A549 (cell line): ENCODE measurements around the gene ZGLP1. TPM values are rescaled to one million over a fixed set of nuclear protein-coding genes. Genes with fewer than 3 reads are reported as not detected.

Source experiments
- ATAC-seq, 2 experiments: fragments of 200-7000 bp in 1 of 2; fragments of >200 bp in 1 of 2; cut with Nextera tagmentation in 1 of 2; cut with Tn5 transposase in 1 of 2; 3 replicates each; pipeline versions ENCODE4 v1.8.0 to v1.9.1; 2018 to 2020; ENCODE audit warnings: mild to moderate bottlenecking in 1 of 2, moderate library complexity in 1 of 2
- CTCF ChIA-PET: fragments of 300-600 bp; sonication (Branson Sonifier 250); formaldehyde crosslinking; extraction: SDS; loops from one replicate; lab custom pipeline; 2021; ENCODE audit warnings: antibody characterized with exemption, inconsistent platforms; lab: Yijun Ruan, JAX
- POLR2A ChIA-PET: fragments of 350-600 bp; formaldehyde crosslinking; extraction: SDS; loops from one replicate; lab custom pipeline; 2021; ENCODE audit warnings: antibody characterized with exemption, inconsistent platforms; lab: Yijun Ruan, JAX
- DNase-seq, 2 experiments: peaks; one replicate each; pipeline versions ENCODE4 v3.0.0 to v3.0.0-alpha.2; 2011 to 2016; ENCODE audit warnings: low read depth in 1 of 2, low spot score in 1 of 2
- FAIRE-seq: peaks from 2 replicates; lab custom pipeline; 2011; peaks lifted over from hg19 to GRCh38; lab: Jason Lieb, UNC
- H3K27ac ChIP-seq, 2 experiments: fragments of >200 bp; sonication (Bioruptor Twin); formaldehyde crosslinking; 3 replicates each; pipeline ENCODE4 v1.5.1; 2016 to 2017
- H3K4me1 ChIP-seq: fragments of >200 bp; sonication (Bioruptor Twin); formaldehyde crosslinking; 3 replicates; pipeline ENCODE4 v1.6.1; 2016
- H3K4me2 ChIP-seq: fragments of >200 bp; sonication (Bioruptor Twin); formaldehyde crosslinking; 3 replicates; pipeline ENCODE4 v1.6.1; 2016
- H3K4me3 ChIP-seq: fragments of >200 bp; sonication (Bioruptor Twin); formaldehyde crosslinking; 3 replicates; pipeline ENCODE4 v1.5.1; 2016
- H3K9me3 ChIP-seq: fragments of >200 bp; sonication (Bioruptor Twin); formaldehyde crosslinking; 3 replicates; pipeline ENCODE4 v1.6.1; 2016
- BCL3 ChIP-seq: fragments of >200 bp; sonication (Bioruptor Twin); formaldehyde crosslinking; IDR thresholded peaks from 3 replicates; pipeline ENCODE4 v1.6.1; 2016
- BHLHE40 ChIP-seq: IDR thresholded peaks from 2 replicates; pipeline ENCODE4 v1.6.1; 2012; ENCODE audit warnings: low read depth, low read length, inconsistent platforms
- CHD2 ChIP-seq: fragments of 150-350 bp; IDR thresholded peaks from 2 replicates; pipeline ENCODE4 v1.6.1; 2014; ENCODE audit warnings: low read length; ENCODE audit not compliant: partially characterized antibody
- EHF ChIP-seq: fragments of 250-450 bp; sonication (Bioruptor Pico); IDR thresholded peaks from 2 replicates; pipeline ENCODE4 v1.5.0; 2020; ENCODE audit warnings: mild to moderate bottlenecking
- EHMT2 ChIP-seq: fragments of 200-600 bp; sonication (generic); IDR thresholded peaks from 2 replicates; pipeline ENCODE4 v1.6.1; 2016; ENCODE audit warnings: antibody characterized with exemption, low read depth, mild to moderate bottlenecking, moderate library complexity
- EP300 ChIP-seq, 2 experiments: fragments of >200 bp; sonication (Bioruptor Twin); formaldehyde crosslinking; IDR thresholded peaks; 2 replicates in 1 of 2; 3 replicates in 1 of 2; pipeline ENCODE4 v1.6.1; 2016 to 2017
- ESRRA ChIP-seq: fragments of 150-350 bp; IDR thresholded peaks from 2 replicates; pipeline ENCODE4 v1.6.1; 2014; ENCODE audit warnings: mild to moderate bottlenecking, low read length, borderline replicate concordance
- FOSL2 ChIP-seq, 2 experiments: fragments of 450-650 bp in 1 of 2; fragments of >200 bp in 1 of 2; sonication (Bioruptor Twin) in 1 of 2; formaldehyde crosslinking; IDR thresholded peaks; 2 replicates each; pipeline versions ENCODE4 v1.5.0 to v1.6.1; 2016 to 2020; ENCODE audit warnings: mild to moderate bottlenecking in 1 of 2, moderate library complexity in 1 of 2
- FOXS1 ChIP-seq: fragments of 250-450 bp; sonication (Bioruptor Pico); IDR thresholded peaks from 2 replicates; pipeline ENCODE4 v1.5.0; 2020; ENCODE audit warnings: mild to moderate bottlenecking, moderate library complexity
- HDAC2 ChIP-seq: fragments of 200-600 bp; sonication (generic); IDR thresholded peaks from 2 replicates; pipeline ENCODE4 v1.6.1; 2016
- HOXB13 ChIP-seq: fragments of 250-450 bp; sonication (Bioruptor Pico); IDR thresholded peaks from 2 replicates; pipeline ENCODE4 v1.5.0; 2020; ENCODE audit warnings: low read depth, mild to moderate bottlenecking, moderate library complexity
- JUN ChIP-seq, 2 experiments: fragments of >200 bp; sonication (Bioruptor Twin); formaldehyde crosslinking; IDR thresholded peaks; 2 replicates in 1 of 2; 3 replicates in 1 of 2; pipeline ENCODE4 v1.6.1; 2016 to 2017
- JUNB ChIP-seq: fragments of >200 bp; sonication (Bioruptor Twin); formaldehyde crosslinking; IDR thresholded peaks from 2 replicates; pipeline ENCODE4 v1.6.1; 2016
- MAFK ChIP-seq: fragments of 450-650 bp; IDR thresholded peaks from 2 replicates; pipeline ENCODE4 v1.6.1; 2014; ENCODE audit not compliant: partially characterized antibody
- MAZ ChIP-seq: fragments of 150-350 bp; IDR thresholded peaks from 2 replicates; pipeline ENCODE4 v1.6.1; 2014; ENCODE audit warnings: antibody characterized with exemption, low read depth, low read length, borderline replicate concordance
- NFE2L2 ChIP-seq: fragments of 150-350 bp; conservative IDR thresholded peaks from 2 replicates; pipeline ENCODE4 v1.6.1; 2014; ENCODE audit warnings: low read length
- NPAS2 ChIP-seq: fragments of 250-450 bp; sonication (Bioruptor Pico); IDR thresholded peaks from 2 replicates; pipeline ENCODE4 v1.8.0; 2022; ENCODE audit warnings: mild to moderate bottlenecking, moderate library complexity, borderline replicate concordance
- NR3C1 ChIP-seq: fragments of >200 bp; sonication (Bioruptor Twin); formaldehyde crosslinking; IDR thresholded peaks from 3 replicates; pipeline ENCODE4 v1.6.1; 2017
- PHF8 ChIP-seq: fragments of 200-600 bp; sonication (generic); IDR thresholded peaks from 2 replicates; pipeline ENCODE4 v1.6.1; 2016; ENCODE audit warnings: low read depth, mild to moderate bottlenecking, antibody characterized with exemption, moderate library complexity, borderline replicate concordance
- RCOR1 ChIP-seq: fragments of 150-350 bp; IDR thresholded peaks from 2 replicates; pipeline ENCODE4 v1.6.1; 2014; ENCODE audit warnings: antibody characterized with exemption, low read length, low read depth
- RFX5 ChIP-seq: fragments of 450-650 bp; IDR thresholded peaks from 2 replicates; pipeline ENCODE4 v1.7.1; 2014; ENCODE audit warnings: antibody characterized with exemption, mild to moderate bottlenecking, moderate library complexity
- RNF2 ChIP-seq: fragments of 200-600 bp; sonication (generic); IDR thresholded peaks from 2 replicates; pipeline ENCODE4 v1.6.1; 2016; ENCODE audit warnings: low read depth, mild to moderate bottlenecking, antibody characterized with exemption, moderate library complexity, borderline replicate concordance
- SMC3 ChIP-seq: fragments of >200 bp; sonication (Bioruptor Twin); formaldehyde crosslinking; IDR thresholded peaks from 3 replicates; pipeline ENCODE4 v1.6.1; 2018; ENCODE audit warnings: inconsistent platforms
- TFCP2L1 ChIP-seq: fragments of 250-450 bp; sonication (Bioruptor Pico); IDR thresholded peaks from 2 replicates; pipeline ENCODE4 v1.5.0; 2021; ENCODE audit warnings: mild to moderate bottlenecking
- TP53 ChIP-seq: fragments of 250-450 bp; sonication (Bioruptor Pico); IDR thresholded peaks from 2 replicates; pipeline ENCODE4 v1.5.0; 2021; ENCODE audit warnings: mild to moderate bottlenecking, moderate library complexity
- ZC3H11A ChIP-seq: fragments of 450-650 bp; IDR thresholded peaks from 2 replicates; pipeline ENCODE4 v1.6.1; 2014; ENCODE audit warnings: antibody characterized with exemption, mild to moderate bottlenecking
- ZFP36 ChIP-seq: fragments of 450-650 bp; IDR thresholded peaks from 2 replicates; pipeline ENCODE4 v1.6.1; 2014; ENCODE audit warnings: borderline replicate concordance; ENCODE audit not compliant: partially characterized antibody
- ZNF302 ChIP-seq: fragments of 250-450 bp; sonication (Bioruptor Pico); IDR thresholded peaks from 2 replicates; pipeline ENCODE4 v1.9.0; 2021; ENCODE audit warnings: inconsistent platforms, mild to moderate bottlenecking, moderate library complexity
- WGBS: methylation state at CpG from one replicate; pipeline ENCODE4 v1.1.6; 2017; ENCODE audit errors: missing lambda C conversion rate; 5-methylcytosine and 5-hydroxymethylcytosine counted together
- polyA plus RNA-seq, 4 experiments: library from polyadenylated mRNA; depleted of rRNA in 3 of 4; stranded (reverse); fragments of >200 nt; fragmentation: RNase III in 1 of 4; extraction: RNeasy Plus Mini Kit Qiagen cat#74134 plus additional on column Dnase treatment in 1 of 4; gene quantifications; 2 replicates in 3 of 4; 3 replicates in 1 of 4; pipeline ENCODE4 v1.2.3, GENCODE V29; 2011 to 2017
- TF ChIP-seq, protein P1 (sequence below): fragments of 200-600 bp; sonication (generic); IDR thresholded peaks from 2 replicates; pipeline ENCODE4 v1.6.1; 2016; ENCODE audit warnings: antibody characterized with exemption, mild to moderate bottlenecking, moderate library complexity
- TF ChIP-seq, protein P2 (sequence below): IDR thresholded peaks from 2 replicates; pipeline ENCODE4 v1.6.1; 2012
- TF ChIP-seq, protein P3 (sequence below): fragments of 450-650 bp; IDR thresholded peaks from 2 replicates; pipeline ENCODE4 v1.6.1; 2014; ENCODE audit warnings: antibody characterized with exemption

Gene ZGLP1
- polyA plus RNA-seq, 2 of the 4 experiments (the other 2 are of a cell fraction), result 0.84 to 1.9 TPM

DNA sequence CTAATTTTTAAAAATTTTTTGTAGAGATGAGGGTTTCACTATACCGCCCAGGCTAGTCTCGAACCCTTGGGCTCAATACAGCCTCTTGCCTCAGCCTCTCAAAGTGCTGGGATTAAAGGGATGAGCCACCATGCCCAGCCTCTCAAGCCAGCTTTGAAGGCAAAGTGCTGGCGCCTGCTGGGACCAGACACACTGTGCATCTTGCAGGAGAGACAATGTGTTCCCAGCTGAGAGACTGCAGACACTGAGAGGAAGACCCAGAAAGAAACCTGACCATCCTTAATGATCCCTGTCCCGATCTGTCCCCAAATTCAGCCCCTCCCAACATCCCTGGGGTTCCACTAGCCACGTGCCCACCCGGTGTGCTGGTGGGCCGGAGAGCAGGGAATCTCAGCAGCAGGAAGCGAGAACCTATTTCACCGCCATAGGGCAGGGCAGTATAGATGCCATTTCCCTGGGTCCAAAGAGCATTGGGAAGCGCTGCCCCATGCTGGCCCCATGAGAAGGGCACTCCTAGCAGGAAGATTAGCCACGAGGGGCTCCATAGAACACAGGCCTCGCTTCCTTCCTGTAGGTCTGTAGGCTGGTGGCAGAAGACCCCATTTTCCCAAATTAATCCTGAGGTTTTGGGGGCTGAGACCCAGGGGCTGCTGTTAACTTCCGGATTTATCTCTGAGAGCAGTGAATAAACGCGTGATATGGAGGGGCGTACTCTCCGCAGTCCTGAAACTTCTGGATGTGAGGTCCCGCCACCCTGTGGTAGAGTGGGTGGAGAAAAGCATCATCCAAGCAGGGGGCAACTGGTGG is 22.7 kb upstream of the ZGLP1 start:
- peak in 1 of 2 experiments; percentile 3; a peak in 1 of 6 replicates for ATAC-seq
- Histone ChIP-seq H3K4me2 (peak overlapping the region; percentile 100), H3K4me3 (peak overlapping the region; percentile 76), H3K27ac (peak overlapping the region; percentile 81 to 97), H3K9me3 (no peaks in the 10 kb centered on the region), H3K4me1 (peaks cover 11% of the 10 kb centered on the region; the same call in 1 of the 3 replicates)
- no peak for FAIRE-seq
- TF ChIP-seq, protein P1, sequence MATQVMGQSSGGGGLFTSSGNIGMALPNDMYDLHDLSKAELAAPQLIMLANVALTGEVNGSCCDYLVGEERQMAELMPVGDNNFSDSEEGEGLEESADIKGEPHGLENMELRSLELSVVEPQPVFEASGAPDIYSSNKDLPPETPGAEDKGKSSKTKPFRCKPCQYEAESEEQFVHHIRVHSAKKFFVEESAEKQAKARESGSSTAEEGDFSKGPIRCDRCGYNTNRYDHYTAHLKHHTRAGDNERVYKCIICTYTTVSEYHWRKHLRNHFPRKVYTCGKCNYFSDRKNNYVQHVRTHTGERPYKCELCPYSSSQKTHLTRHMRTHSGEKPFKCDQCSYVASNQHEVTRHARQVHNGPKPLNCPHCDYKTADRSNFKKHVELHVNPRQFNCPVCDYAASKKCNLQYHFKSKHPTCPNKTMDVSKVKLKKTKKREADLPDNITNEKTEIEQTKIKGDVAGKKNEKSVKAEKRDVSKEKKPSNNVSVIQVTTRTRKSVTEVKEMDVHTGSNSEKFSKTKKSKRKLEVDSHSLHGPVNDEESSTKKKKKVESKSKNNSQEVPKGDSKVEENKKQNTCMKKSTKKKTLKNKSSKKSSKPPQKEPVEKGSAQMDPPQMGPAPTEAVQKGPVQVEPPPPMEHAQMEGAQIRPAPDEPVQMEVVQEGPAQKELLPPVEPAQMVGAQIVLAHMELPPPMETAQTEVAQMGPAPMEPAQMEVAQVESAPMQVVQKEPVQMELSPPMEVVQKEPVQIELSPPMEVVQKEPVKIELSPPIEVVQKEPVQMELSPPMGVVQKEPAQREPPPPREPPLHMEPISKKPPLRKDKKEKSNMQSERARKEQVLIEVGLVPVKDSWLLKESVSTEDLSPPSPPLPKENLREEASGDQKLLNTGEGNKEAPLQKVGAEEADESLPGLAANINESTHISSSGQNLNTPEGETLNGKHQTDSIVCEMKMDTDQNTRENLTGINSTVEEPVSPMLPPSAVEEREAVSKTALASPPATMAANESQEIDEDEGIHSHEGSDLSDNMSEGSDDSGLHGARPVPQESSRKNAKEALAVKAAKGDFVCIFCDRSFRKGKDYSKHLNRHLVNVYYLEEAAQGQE, result peak; percentile 17; the same call in 1 of the 2 replicates
- no peak for TF ChIP-seq MAFK
- no peak for TF ChIP-seq NR3C1
- no peak for TF ChIP-seq FOXS1 (CRISPR knock-in tag)
- DNase-seq, result no peak
- ChIA-PET CTCF (interaction anchor here (1.2 to 2.0 kb wide), 3 partner anchors 8 to 62 kb away, joined by 3 to 9 read pairs (median 4); partner anchors contain the start of gene ICAM1), POLR2A (interaction anchor here (1.2 to 2.5 kb wide), 5 partner anchors 9 to 48 kb away, joined by 3 to 12 read pairs (median 4); partner anchors contain the start of genes ICAM5 and TYK2)
- 36% methylated on average over 11 of the region's 18 CpGs for WGBS

DNA sequence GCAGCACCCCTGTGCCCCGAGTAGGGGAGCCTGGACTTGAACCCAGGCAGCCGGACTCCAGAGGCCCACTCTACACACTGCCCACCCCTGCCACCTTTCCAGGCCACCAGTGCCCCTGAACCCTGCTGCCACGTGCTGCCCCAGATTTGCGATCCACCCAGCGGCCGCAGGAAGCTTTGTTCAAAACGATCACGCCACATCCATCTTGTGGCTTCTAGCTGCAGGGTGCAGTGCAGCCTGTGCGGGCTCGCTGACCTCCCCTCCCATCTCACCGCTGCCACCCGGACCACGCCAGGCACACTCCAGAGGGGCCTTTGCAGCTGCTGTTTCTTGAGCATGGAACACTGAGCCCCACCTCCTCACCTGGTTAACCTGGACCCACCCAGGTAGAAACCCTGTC is 19.9 kb upstream of the ZGLP1 start:
- CTCF ChIA-PET, result interaction anchor here (0.6 to 2.4 kb wide), 3 partner anchors 59 to 557 kb away, joined by 3 to 6 read pairs (median 4); no protein-coding TSS in a partner anchor
- H3K27ac ChIP-seq, result no peak overlapping the region

GRCh38 chr19:10328558-10329429 is 19.2 kb upstream of the ZGLP1 start:
- no peak overlapping the region for H3K4me2 ChIP-seq
- H3K9me3 ChIP-seq, result no peaks in the 10 kb centered on the region
- no peak for DNase-seq
- H3K4me3 ChIP-seq, result no peak overlapping the region
- 95% methylated on average over 21 of the region's 41 CpGs for whole genome bisulfite sequencing
- ATAC-seq, result no peak
- no peak overlapping the region for H3K27ac ChIP-seq
- FAIRE-seq, result no peak
- POLR2A ChIA-PET, result no interaction called here
- H3K4me1 ChIP-seq, result peaks cover 9% of the 10 kb centered on the region; the same call in 1 of the 3 replicates
- CTCF ChIA-PET, result interaction anchor here (0.6 kb wide), 1 partner anchor 558 kb away, joined by 3 read pairs; no protein-coding TSS in a partner anchor
- no peak for TF ChIP-seq EP300 (IDR thresholded peaks at IDR 0.05)
- TF ChIP-seq BCL3, result no peak
- TF ChIP-seq ZNF302, result no peak
- TF ChIP-seq JUN (IDR thresholded peaks at IDR 0.05), result no peak
- no peak for TF ChIP-seq ESRRA
- no peak for TF ChIP-seq FOSL2 (IDR thresholded peaks at IDR 0.05)
- TF ChIP-seq FOSL2 (CRISPR knock-in tag; IDR thresholded peaks at IDR 0.05), result no peak
- TF ChIP-seq TP53 (CRISPR knock-in tag), result no peak
- TF ChIP-seq NPAS2, result no peak
- TF ChIP-seq EHF (CRISPR knock-in tag), result no peak
- no peak for TF ChIP-seq TFCP2L1 (CRISPR knock-in tag)
- no peak for TF ChIP-seq SMC3
- TF ChIP-seq PHF8, result no peak
- TF ChIP-seq RCOR1, result no peak

More for the DNA sequence above, 19.9 kb upstream of the ZGLP1 start:
- POLR2A ChIA-PET, result no interaction called here
- Histone ChIP-seq H3K9me3 (no peaks in the 10 kb centered on the region), H3K4me3 (no peak overlapping the region)
- TF ChIP-seq EHMT2 (no peak), CHD2 (no peak), ZFP36 (no peak), ZC3H11A (no peak), FOXS1 (CRISPR knock-in tag) (no peak), EHF (CRISPR knock-in tag) (no peak), HDAC2 (no peak), HOXB13 (CRISPR knock-in tag) (no peak), NFE2L2 (no peak), BHLHE40 (no peak), NPAS2 (no peak), RNF2 (no peak), MAZ (no peak), RFX5 (no peak), JUNB (no peak), MAFK (no peak)
- TF ChIP-seq, protein P2, sequence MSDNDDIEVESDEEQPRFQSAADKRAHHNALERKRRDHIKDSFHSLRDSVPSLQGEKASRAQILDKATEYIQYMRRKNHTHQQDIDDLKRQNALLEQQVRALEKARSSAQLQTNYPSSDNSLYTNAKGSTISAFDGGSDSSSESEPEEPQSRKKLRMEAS, result no peak
- TF ChIP-seq, protein P3, sequence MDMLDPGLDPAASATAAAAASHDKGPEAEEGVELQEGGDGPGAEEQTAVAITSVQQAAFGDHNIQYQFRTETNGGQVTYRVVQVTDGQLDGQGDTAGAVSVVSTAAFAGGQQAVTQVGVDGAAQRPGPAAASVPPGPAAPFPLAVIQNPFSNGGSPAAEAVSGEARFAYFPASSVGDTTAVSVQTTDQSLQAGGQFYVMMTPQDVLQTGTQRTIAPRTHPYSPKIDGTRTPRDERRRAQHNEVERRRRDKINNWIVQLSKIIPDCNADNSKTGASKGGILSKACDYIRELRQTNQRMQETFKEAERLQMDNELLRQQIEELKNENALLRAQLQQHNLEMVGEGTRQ, result no peak
- TF ChIP-seq, all 56 proteins: peak for 0
- 90% methylated on average over 9 of the region's 13 CpGs for WGBS
- Histone ChIP-seq H3K4me1 (peaks cover 9% of the 10 kb centered on the region; the same call in 1 of the 3 replicates), H3K4me2 (no peak overlapping the region)
- FAIRE-seq (no peak), DNase-seq (no peak), ATAC-seq (no peak)
